Measurements from ENCODE around the gene FSHB.

DNA sequence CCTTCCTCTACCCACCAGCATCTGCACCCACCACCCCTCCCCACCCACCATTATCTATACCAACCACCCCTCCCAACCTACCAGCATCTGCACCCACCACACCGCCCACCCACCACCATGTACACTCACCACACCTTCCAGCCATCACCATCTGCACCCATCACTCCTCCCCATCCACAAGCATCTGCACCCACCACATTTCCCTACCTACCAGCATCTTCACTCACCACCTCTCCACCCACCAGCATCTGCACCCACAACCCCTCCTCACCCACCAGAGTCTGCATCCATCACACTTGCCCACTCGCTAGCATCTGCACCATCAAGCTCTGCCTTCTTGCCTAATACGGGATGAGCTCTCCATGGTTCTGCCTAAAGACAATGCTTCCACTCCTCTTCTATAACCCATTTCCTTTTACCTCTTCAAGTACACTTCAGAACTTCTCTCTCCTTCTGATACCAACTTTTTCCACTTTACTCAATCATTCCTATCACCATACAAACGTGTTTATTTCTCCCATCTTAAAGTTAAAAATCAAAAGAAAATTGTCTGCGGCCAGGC is 2.4 kb upstream of the FSHB start:
- TF ChIP-seq, protein P1, sequence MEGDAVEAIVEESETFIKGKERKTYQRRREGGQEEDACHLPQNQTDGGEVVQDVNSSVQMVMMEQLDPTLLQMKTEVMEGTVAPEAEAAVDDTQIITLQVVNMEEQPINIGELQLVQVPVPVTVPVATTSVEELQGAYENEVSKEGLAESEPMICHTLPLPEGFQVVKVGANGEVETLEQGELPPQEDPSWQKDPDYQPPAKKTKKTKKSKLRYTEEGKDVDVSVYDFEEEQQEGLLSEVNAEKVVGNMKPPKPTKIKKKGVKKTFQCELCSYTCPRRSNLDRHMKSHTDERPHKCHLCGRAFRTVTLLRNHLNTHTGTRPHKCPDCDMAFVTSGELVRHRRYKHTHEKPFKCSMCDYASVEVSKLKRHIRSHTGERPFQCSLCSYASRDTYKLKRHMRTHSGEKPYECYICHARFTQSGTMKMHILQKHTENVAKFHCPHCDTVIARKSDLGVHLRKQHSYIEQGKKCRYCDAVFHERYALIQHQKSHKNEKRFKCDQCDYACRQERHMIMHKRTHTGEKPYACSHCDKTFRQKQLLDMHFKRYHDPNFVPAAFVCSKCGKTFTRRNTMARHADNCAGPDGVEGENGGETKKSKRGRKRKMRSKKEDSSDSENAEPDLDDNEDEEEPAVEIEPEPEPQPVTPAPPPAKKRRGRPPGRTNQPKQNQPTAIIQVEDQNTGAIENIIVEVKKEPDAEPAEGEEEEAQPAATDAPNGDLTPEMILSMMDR (IDR thresholded peaks at IDR 0.05) = no peak
- TF ChIP-seq EP300 (IDR thresholded peaks at IDR 0.05) (no peak), POLR2AphosphoS5 (IDR thresholded peaks at IDR 0.05) (no peak), POLR2A (IDR thresholded peaks at IDR 0.05) (no peak)

All from suprapubic skin (tissue), 4 donors.